HCT116 (cell line): Measurements from ENCODE around the gene ALAS2. TPM values are rescaled to one million over a fixed set of nuclear protein-coding genes. Genes with fewer than 3 reads are reported as not detected.

Experiments
- ATAC-seq: fragments of 200-7000 bp; cut with Tn5 transposase; 2 replicates; pipeline ENCODE4 v1.9.1; 2020; ENCODE audit warnings: mild to moderate bottlenecking, moderate library complexity
- BruUV-seq: library from RNA; stranded (reverse); fragments of 400-500 nt; replicated peaks from 2 replicates; lab custom pipeline; 2021; lab: Mats Ljungman, UMichigan
- CTCF ChIA-PET: fragments of 300-600 bp; sonication (Branson Sonifier 250); formaldehyde crosslinking; loops from one replicate; lab custom pipeline; 2021; ENCODE audit warnings: antibody characterized with exemption; lab: Charles Lee
- POLR2A ChIA-PET: fragments of 300-600, 350-600 bp; sonication (Branson Sonifier 250); formaldehyde crosslinking; loops from one replicate; lab custom pipeline; 2021; ENCODE audit warnings: antibody characterized with exemption; lab: Charles Lee
- RAD21 ChIA-PET, 2 experiments: fragments of 300-600 bp; sonication (Branson Sonifier 250); formaldehyde crosslinking; loops; one replicate each; lab custom pipeline; 2023; ENCODE audit warnings: low total read pairs in 2 of 2; ENCODE audit not compliant: uncharacterized antibody in 2 of 2, unreplicated experiment in 2 of 2, low non-redundant PET in 1 of 2; lab: Charles Lee
- DNase-seq: peaks from one replicate; pipeline ENCODE4 v3.0.0-alpha.2; 2010; ENCODE audit warnings: low read depth, low spot score
- H2AFZ ChIP-seq: fragments of 200-600 bp; shearing (Covaris generic), sonication (generic); 2 replicates; pipeline ENCODE4 v1.6.1; 2017; ENCODE audit warnings: low read depth, mixed run types, mixed read lengths, antibody characterized with exemption, low read length; ENCODE audit not compliant: poor library complexity, severe bottlenecking
- H3K27ac ChIP-seq: 2 replicates; pipeline ENCODE4 v1.5.1; 2012; ENCODE audit warnings: low read depth, low read length
- H3K27me3 ChIP-seq: fragments of 200-600 bp; sonication (generic); 2 replicates; pipeline ENCODE4 v1.6.1; 2016; ENCODE audit warnings: mixed run types, low read length, mixed read lengths; ENCODE audit not compliant: insufficient read depth
- H3K36me3 ChIP-seq, 2 experiments: fragments of 200-500 bp in 1 of 2; fragments of 200-600 bp in 1 of 2; sonication (Bioruptor generic) in 1 of 2; sonication (generic) in 1 of 2; 2 replicates each; pipeline versions ENCODE4 v1.5.1 to v1.6.1; 2014 to 2016; ENCODE audit warnings: low read length in 2 of 2, inconsistent platforms in 1 of 2, mixed read lengths in 1 of 2, mixed run types in 1 of 2; ENCODE audit not compliant: insufficient read depth in 2 of 2, control insufficient read depth in 1 of 2
- H3K4me1 ChIP-seq, 2 experiments: fragments of 200-600 bp in 1 of 2; sonication (generic) in 1 of 2; 2 replicates each; pipeline versions ENCODE4 v1.5.1 to v1.6.1; 2012 to 2017; ENCODE audit warnings: low read length in 2 of 2, inconsistent platforms in 1 of 2, mild to moderate bottlenecking in 1 of 2, mixed read lengths in 1 of 2, mixed run types in 1 of 2, moderate library complexity in 1 of 2; ENCODE audit not compliant: insufficient read depth in 2 of 2, control insufficient read depth in 1 of 2
- H3K4me2 ChIP-seq: fragments of 200-600 bp; sonication (generic); 2 replicates; pipeline ENCODE4 v1.6.1; 2017; ENCODE audit warnings: mixed run types, low read length, mixed read lengths
- H3K4me3 ChIP-seq, 2 experiments: fragments of 200-600 bp in 1 of 2; sonication (generic) in 1 of 2; replicated peaks in 1 of 2; 2 replicates each; pipeline ENCODE4 v1.5.1; 2011 to 2016; ENCODE audit warnings: low read length in 2 of 2, control low read depth in 1 of 2, low read depth in 1 of 2, mild to moderate bottlenecking in 1 of 2, mixed read lengths in 1 of 2, mixed run types in 1 of 2
- H3K79me2 ChIP-seq: fragments of 200-600 bp; sonication (generic); 2 replicates; pipeline ENCODE4 v1.6.1; 2017; ENCODE audit warnings: mild to moderate bottlenecking, mixed run types, low read length, moderate library complexity, mixed read lengths; ENCODE audit not compliant: insufficient read depth
- H3K9ac ChIP-seq: fragments of 200-600 bp; sonication (generic); 2 replicates; pipeline ENCODE4 v1.6.1; 2016; ENCODE audit warnings: low read length, mixed read lengths
- H3K9me2 ChIP-seq: fragments of 200-600 bp; sonication (generic), shearing (Covaris generic); 2 replicates; pipeline ENCODE4 v1.6.1; 2017; ENCODE audit warnings: mixed run types, mild to moderate bottlenecking, moderate library complexity; ENCODE audit not compliant: insufficient read depth
- H3K9me3 ChIP-seq, 2 experiments: fragments of 200-500 bp in 1 of 2; fragments of 200-600 bp in 1 of 2; sonication (Bioruptor generic) in 1 of 2; sonication (generic) in 1 of 2; 2 replicates each; pipeline ENCODE4 v1.6.1; 2014 to 2017; ENCODE audit warnings: low read length in 2 of 2, mixed read lengths in 2 of 2, inconsistent platforms in 1 of 2, low read depth in 1 of 2, mild to moderate bottlenecking in 1 of 2, mixed run types in 1 of 2, moderate library complexity in 1 of 2; ENCODE audit not compliant: control insufficient read depth in 1 of 2, insufficient read depth in 1 of 2
- H4K20me1 ChIP-seq: fragments of 200-600 bp; sonication (generic), shearing (Covaris generic); 2 replicates; pipeline ENCODE4 v1.6.1; 2017; ENCODE audit warnings: mixed run types, mild to moderate bottlenecking, moderate library complexity; ENCODE audit not compliant: insufficient read depth
- CBX3 ChIP-seq: IDR thresholded peaks from 2 replicates; pipeline ENCODE4 v1.6.1; 2012; ENCODE audit warnings: low read depth
- EGR1 ChIP-seq: IDR thresholded peaks from 2 replicates; pipeline ENCODE4 v1.6.1; 2012; ENCODE audit warnings: low read depth
- EZH2 ChIP-seq: fragments of 200-600 bp; sonication (generic); IDR thresholded peaks from 2 replicates; pipeline ENCODE4 v1.6.1; 2017; ENCODE audit warnings: antibody characterized with exemption, mixed run types
- JUND ChIP-seq: IDR thresholded peaks from 2 replicates; pipeline ENCODE4 v1.6.1; 2012
- RAD21 ChIP-seq: IDR thresholded peaks from 2 replicates; pipeline ENCODE4 v1.6.1; 2012; ENCODE audit warnings: low read depth, mild to moderate bottlenecking
- SIN3A ChIP-seq: IDR thresholded peaks from 2 replicates; pipeline ENCODE4 v1.6.1; 2012; ENCODE audit warnings: low read depth
- SP1 ChIP-seq: IDR thresholded peaks from 2 replicates; pipeline ENCODE4 v1.6.1; 2012; ENCODE audit warnings: low read depth
- SRF ChIP-seq: IDR thresholded peaks from 2 replicates; pipeline ENCODE4 v1.6.1; 2012; ENCODE audit warnings: low read depth
- TCF7L2 ChIP-seq: IDR thresholded peaks from 2 replicates; pipeline ENCODE4 v1.7.0; 2011; ENCODE audit warnings: borderline replicate concordance, inconsistent platforms; ENCODE audit not compliant: insufficient read depth, insufficient read length; ENCODE audit errors: extremely low read depth
- YY1 ChIP-seq: IDR thresholded peaks from 2 replicates; pipeline ENCODE4 v1.6.1; 2011; ENCODE audit warnings: low read length, low read depth, moderate library complexity, mild to moderate bottlenecking; ENCODE audit not compliant: insufficient replicate concordance; ENCODE audit errors: extremely low read depth
- ZFX ChIP-seq: fragments of 450-650 bp; IDR thresholded peaks from 2 replicates; pipeline ENCODE4 v1.6.1; 2017
- ZNF274 ChIP-seq: fragments of 200-500 bp; sonication (Bioruptor generic); IDR thresholded peaks from 2 replicates; pipeline ENCODE4 v1.6.1; 2014; ENCODE audit warnings: mild to moderate bottlenecking, low read depth, low read length, inconsistent platforms
- intact Hi-C: fragments of 100-400 bp; cut with micrococcal nuclease; formaldehyde crosslinking; loops from 2 replicates; pipeline ENCODE4 v1.10.0; 2022
- total RNA-seq: library from RNA; stranded (reverse); gene quantifications from one replicate; pipeline ENCODE4 v1.2.1, GENCODE V29; 2021; ENCODE audit not compliant: unreplicated experiment
- TF ChIP-seq, protein P1 (sequence below): IDR thresholded peaks from 2 replicates; pipeline ENCODE4 v1.6.1; 2011; ENCODE audit warnings: mild to moderate bottlenecking, low read length, moderate library complexity; ENCODE audit not compliant: insufficient replicate concordance; ENCODE audit errors: extremely low read depth
- TF ChIP-seq, protein P2 (sequence below), 3 experiments: fragments of 200-600 bp in 1 of 3; sonication (generic) in 1 of 3; IDR thresholded peaks in 2 of 3; conservative IDR thresholded peaks in 1 of 3; 2 replicates each; pipeline ENCODE4 v1.5.1; 2012 to 2017; ENCODE audit warnings: low read depth in 2 of 3, low read length in 2 of 3, antibody characterized with exemption in 1 of 3, borderline replicate concordance in 1 of 3, control low read depth in 1 of 3, mild to moderate bottlenecking in 1 of 3, mixed read lengths in 1 of 3, mixed run types in 1 of 3, moderate library complexity in 1 of 3; ENCODE audit not compliant: insufficient read depth in 1 of 3

ALAS2 gene
- total RNA-seq, 1 experiment from 2014 or later: not detected

DNA sequence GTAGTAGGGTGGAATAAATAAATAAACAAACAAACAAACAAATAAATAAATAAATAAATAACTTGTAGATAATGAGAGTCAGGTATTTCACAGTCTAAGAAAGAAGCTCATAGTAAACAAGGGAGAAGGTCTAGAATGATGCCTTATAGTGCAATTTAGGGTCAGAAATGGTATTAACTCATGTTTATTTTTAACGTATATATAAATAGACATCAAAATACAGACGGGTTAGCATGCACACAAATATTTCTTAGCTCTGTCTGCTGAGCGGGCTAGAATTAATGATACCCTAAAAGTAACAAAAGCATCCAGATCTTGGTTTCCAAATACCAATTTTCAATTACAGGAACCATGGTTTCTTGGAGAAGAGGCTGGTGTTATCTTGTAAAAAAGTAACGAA lies 53.4 kb downstream of the ALAS2 start:
- Histone ChIP-seq H3K27ac (no peak overlapping the region), H2AFZ (no peak overlapping the region), H3K9me2 (no peaks in the 10 kb centered on the region), H3K4me1 (peaks cover 0 to 4% of the 10 kb centered on the region in 2 experiments; a peak in 1 of 4 replicates), H3K4me3 (no peak overlapping the region), H3K79me2 (no peaks in the 10 kb centered on the region), H3K9ac (no peak overlapping the region), H4K20me1 (no peaks in the 10 kb centered on the region), H3K9me3 (no peaks in the 10 kb centered on the region), H3K36me3 (no peaks in the 10 kb centered on the region), H3K4me2 (no peak overlapping the region), H3K27me3 (no peaks in the 10 kb centered on the region)
- POLR2A ChIA-PET: no interaction called here
- intact Hi-C loops: no loop called here
- no peak for DNase-seq
- no peak for ATAC-seq
- no peak for TF ChIP-seq YY1
- TF ChIP-seq EZH2: no peak
- no peak for TF ChIP-seq TCF7L2
- TF ChIP-seq RAD21: no peak
- no peak for TF ChIP-seq EGR1
- no peak for TF ChIP-seq SIN3A
- BruUV-seq: no TSS peak
- RAD21 ChIA-PET: no interaction called here
- CTCF ChIA-PET: no interaction called here

DNA sequence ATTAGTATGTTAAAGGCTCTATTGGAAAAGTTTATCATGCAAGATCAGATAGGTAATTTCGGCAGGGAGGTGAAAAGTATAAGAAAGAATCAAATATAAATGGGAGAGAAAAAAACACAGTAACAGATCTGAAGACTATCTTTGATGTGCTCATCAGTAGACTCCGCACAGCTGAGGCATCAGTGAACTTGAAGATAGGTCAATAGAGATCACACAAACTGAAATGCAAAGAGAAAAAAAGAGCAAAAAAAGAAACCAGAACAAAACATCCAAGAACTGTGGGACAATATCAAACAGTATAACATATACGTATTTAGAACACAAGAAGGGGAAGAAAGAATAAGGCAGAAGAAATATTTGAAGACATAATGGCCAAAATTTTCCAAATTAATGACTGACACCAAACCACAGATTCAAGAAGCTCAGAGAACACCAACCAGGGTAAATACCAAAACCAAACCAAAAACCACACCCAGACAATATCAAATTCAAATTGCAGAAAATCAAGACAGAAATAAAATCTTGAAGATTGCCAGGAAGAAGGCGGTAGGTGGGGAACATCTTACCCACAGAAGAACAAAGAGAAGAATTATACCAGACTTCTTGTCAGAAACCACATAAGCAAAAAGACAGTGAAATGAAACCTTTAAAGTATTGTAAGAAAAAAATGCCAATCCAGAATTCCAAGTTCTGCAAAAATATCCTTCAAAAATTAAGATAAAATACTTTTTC lies 65.8 kb downstream of the ALAS2 start:
- Histone ChIP-seq H3K9me2 (no peaks in the 10 kb centered on the region), H3K4me2 (no peak overlapping the region), H3K9me3 (no peaks in the 10 kb centered on the region), H3K4me3 (no peak overlapping the region), H3K4me1 (no peaks in the 10 kb centered on the region), H3K27ac (no peak overlapping the region), H3K79me2 (no peaks in the 10 kb centered on the region), H3K9ac (no peak overlapping the region), H2AFZ (no peak overlapping the region), H3K36me3 (no peaks in the 10 kb centered on the region), H3K27me3 (no peaks in the 10 kb centered on the region), H4K20me1 (no peaks in the 10 kb centered on the region)
- intact Hi-C loops: no loop called here
- CTCF ChIA-PET: no interaction called here
- POLR2A ChIA-PET: no interaction called here
- DNase-seq (no peak), ATAC-seq (no peak)
- BruUV-seq: no TSS peak
- RAD21 ChIA-PET: no interaction called here
- TF ChIP-seq EGR1 (no peak), YY1 (no peak), CBX3 (no peak), ZNF274 (no peak), JUND (no peak), RAD21 (no peak), EZH2 (no peak), SP1 (no peak), ZFX (no peak), SRF (no peak), SIN3A (no peak)
- TF ChIP-seq, protein P1, sequence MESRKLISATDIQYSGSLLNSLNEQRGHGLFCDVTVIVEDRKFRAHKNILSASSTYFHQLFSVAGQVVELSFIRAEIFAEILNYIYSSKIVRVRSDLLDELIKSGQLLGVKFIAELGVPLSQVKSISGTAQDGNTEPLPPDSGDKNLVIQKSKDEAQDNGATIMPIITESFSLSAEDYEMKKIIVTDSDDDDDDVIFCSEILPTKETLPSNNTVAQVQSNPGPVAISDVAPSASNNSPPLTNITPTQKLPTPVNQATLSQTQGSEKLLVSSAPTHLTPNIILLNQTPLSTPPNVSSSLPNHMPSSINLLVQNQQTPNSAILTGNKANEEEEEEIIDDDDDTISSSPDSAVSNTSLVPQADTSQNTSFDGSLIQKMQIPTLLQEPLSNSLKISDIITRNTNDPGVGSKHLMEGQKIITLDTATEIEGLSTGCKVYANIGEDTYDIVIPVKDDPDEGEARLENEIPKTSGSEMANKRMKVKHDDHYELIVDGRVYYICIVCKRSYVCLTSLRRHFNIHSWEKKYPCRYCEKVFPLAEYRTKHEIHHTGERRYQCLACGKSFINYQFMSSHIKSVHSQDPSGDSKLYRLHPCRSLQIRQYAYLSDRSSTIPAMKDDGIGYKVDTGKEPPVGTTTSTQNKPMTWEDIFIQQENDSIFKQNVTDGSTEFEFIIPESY: no peak
- TF ChIP-seq, protein P2, sequence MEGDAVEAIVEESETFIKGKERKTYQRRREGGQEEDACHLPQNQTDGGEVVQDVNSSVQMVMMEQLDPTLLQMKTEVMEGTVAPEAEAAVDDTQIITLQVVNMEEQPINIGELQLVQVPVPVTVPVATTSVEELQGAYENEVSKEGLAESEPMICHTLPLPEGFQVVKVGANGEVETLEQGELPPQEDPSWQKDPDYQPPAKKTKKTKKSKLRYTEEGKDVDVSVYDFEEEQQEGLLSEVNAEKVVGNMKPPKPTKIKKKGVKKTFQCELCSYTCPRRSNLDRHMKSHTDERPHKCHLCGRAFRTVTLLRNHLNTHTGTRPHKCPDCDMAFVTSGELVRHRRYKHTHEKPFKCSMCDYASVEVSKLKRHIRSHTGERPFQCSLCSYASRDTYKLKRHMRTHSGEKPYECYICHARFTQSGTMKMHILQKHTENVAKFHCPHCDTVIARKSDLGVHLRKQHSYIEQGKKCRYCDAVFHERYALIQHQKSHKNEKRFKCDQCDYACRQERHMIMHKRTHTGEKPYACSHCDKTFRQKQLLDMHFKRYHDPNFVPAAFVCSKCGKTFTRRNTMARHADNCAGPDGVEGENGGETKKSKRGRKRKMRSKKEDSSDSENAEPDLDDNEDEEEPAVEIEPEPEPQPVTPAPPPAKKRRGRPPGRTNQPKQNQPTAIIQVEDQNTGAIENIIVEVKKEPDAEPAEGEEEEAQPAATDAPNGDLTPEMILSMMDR (IDR thresholded peaks at IDR 0.05 in 2 of 3, conservative IDR thresholded peaks at IDR 0.05 in 1 of 3; ENCODE audit: borderline replicate concordance in 1 of 3, insufficient read depth in 1 of 3, low read depth in 2 of 3, low read length in 2 of 3): no peak
